Panc1 (cell line): ENCODE results near the gene ADAMTS2.

Experiments used
- POLR2AphosphoS5 ChIP-seq: IDR thresholded peaks from 2 replicates; pipeline ENCODE4 v1.6.1; 2012; ENCODE audit warnings: mild to moderate bottlenecking, low read depth, low read length, moderate library complexity
- TF ChIP-seq, protein P1 (sequence below): fragments of 450-650 bp; IDR thresholded peaks from 2 replicates; pipeline ENCODE4 v1.5.1; 2017; ENCODE audit warnings: mild to moderate bottlenecking
- TF ChIP-seq, protein P2 (sequence below), 2 experiments: IDR thresholded peaks; 2 replicates each; pipeline ENCODE4 v1.6.1; 2011 to 2012; ENCODE audit warnings: low read depth in 2 of 2, control low read depth in 1 of 2, low read length in 1 of 2, mild to moderate bottlenecking in 1 of 2, moderate library complexity in 1 of 2; ENCODE audit not compliant: insufficient read depth in 1 of 2

DNA sequence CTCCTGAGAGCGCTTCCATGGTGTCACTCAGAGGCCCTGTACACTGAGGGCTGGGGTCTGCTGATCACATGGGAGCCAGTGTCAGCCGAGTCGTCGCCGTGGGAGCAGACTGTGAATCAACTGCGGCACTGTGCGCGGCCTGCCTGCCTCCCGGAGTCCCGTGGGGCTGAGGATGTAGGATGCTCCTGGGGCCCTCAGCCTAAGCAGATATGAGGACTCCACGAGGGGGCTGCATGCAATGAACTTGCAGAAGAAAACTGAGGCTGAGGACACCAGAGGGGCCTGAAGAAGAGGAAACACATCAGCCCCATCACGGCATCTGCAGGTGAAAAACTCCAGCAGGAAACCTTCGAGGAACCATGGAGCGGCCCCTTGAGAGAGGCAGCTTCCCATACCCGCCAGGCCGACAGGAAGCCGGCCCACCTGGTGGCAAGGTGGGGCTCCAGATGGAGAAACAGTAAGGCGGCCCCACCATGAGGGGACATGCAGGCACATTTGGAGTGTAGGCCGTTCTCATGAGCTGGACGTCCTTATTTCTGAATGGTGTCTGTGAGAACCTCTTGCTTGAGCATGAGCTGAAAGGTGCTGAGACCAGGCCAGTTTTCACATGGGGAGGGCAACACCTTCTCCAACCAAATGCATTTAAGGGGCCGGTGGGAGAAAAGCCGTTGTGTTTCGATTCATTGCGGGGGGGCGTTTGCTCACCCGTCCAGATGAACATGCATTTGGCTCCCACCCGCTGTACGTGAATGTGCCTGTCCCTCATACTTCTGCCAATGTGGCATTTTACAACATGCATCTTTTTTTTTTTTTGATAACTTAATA, 35.2 kb upstream of the ADAMTS2 start:
- TF ChIP-seq, protein P1, sequence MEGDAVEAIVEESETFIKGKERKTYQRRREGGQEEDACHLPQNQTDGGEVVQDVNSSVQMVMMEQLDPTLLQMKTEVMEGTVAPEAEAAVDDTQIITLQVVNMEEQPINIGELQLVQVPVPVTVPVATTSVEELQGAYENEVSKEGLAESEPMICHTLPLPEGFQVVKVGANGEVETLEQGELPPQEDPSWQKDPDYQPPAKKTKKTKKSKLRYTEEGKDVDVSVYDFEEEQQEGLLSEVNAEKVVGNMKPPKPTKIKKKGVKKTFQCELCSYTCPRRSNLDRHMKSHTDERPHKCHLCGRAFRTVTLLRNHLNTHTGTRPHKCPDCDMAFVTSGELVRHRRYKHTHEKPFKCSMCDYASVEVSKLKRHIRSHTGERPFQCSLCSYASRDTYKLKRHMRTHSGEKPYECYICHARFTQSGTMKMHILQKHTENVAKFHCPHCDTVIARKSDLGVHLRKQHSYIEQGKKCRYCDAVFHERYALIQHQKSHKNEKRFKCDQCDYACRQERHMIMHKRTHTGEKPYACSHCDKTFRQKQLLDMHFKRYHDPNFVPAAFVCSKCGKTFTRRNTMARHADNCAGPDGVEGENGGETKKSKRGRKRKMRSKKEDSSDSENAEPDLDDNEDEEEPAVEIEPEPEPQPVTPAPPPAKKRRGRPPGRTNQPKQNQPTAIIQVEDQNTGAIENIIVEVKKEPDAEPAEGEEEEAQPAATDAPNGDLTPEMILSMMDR = no peak
- no peak for TF ChIP-seq POLR2AphosphoS5
- TF ChIP-seq, protein P2, sequence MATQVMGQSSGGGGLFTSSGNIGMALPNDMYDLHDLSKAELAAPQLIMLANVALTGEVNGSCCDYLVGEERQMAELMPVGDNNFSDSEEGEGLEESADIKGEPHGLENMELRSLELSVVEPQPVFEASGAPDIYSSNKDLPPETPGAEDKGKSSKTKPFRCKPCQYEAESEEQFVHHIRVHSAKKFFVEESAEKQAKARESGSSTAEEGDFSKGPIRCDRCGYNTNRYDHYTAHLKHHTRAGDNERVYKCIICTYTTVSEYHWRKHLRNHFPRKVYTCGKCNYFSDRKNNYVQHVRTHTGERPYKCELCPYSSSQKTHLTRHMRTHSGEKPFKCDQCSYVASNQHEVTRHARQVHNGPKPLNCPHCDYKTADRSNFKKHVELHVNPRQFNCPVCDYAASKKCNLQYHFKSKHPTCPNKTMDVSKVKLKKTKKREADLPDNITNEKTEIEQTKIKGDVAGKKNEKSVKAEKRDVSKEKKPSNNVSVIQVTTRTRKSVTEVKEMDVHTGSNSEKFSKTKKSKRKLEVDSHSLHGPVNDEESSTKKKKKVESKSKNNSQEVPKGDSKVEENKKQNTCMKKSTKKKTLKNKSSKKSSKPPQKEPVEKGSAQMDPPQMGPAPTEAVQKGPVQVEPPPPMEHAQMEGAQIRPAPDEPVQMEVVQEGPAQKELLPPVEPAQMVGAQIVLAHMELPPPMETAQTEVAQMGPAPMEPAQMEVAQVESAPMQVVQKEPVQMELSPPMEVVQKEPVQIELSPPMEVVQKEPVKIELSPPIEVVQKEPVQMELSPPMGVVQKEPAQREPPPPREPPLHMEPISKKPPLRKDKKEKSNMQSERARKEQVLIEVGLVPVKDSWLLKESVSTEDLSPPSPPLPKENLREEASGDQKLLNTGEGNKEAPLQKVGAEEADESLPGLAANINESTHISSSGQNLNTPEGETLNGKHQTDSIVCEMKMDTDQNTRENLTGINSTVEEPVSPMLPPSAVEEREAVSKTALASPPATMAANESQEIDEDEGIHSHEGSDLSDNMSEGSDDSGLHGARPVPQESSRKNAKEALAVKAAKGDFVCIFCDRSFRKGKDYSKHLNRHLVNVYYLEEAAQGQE (IDR thresholded peaks at IDR 0.05; ENCODE audit: insufficient read depth in 1 of 2, low read depth in 2 of 2, low read length in 1 of 2) = no peak
